HG03521 (cell line): Measurements from ENCODE around the gene TYW5.

Experiments
- ATAC-seq: cut with Tn5 transposase; IDR thresholded peaks from one replicate; pipeline ENCODE4 v1.9.1; 2021; ENCODE audit warnings: mild to moderate bottlenecking, moderate library complexity; ENCODE audit not compliant: unreplicated experiment

Gene TYW5

GRCh38 chr2:199975273-199975895 lies 20.1 kb upstream of the TYW5 start:
- no peak for ATAC-seq

- ATAC-seq: no peak
Measured at GRCh38 chr2:199973703-199974102, 18.4 kb upstream of the TYW5 start.

GRCh38 chr2:199972088-199972626 lies 16.9 kb upstream of the TYW5 start:
- ATAC-seq: no peak

- ATAC-seq: no peak
Measured at GRCh38 chr2:199968126-199968525, 12.8 kb upstream of the TYW5 start.

- no peak for ATAC-seq
Measured at GRCh38 chr2:199966976-199967375, 11.7 kb upstream of the TYW5 start.

GRCh38 chr2:199966405-199966804 lies 11.1 kb upstream of the TYW5 start:
- ATAC-seq: no peak

GRCh38 chr2:199962203-199962602 lies 6.9 kb upstream of the TYW5 start:
- ATAC-seq: peak; percentile 41

- no peak for ATAC-seq
Measured at GRCh38 chr2:199958014-199958413, 2.7 kb upstream of the TYW5 start.

GRCh38 chr2:199956062-199956380 lies 730 bp upstream of the TYW5 start:
- no peak for ATAC-seq

- ATAC-seq: peak; percentile 33
Measured at GRCh38 chr2:199955007-199955338, 318 bp downstream of the TYW5 start.

GRCh38 chr2:199951023-199951422 lies 4.3 kb downstream of the TYW5 start:
- ATAC-seq: no peak

- no peak for ATAC-seq
Measured at GRCh38 chr2:199950396-199950795, 4.9 kb downstream of the TYW5 start.

- no peak for ATAC-seq
Measured at GRCh38 chr2:199946836-199947235, 8.5 kb downstream of the TYW5 start.

- ATAC-seq: no peak
Measured at GRCh38 chr2:199946196-199946595, 9.1 kb downstream of the TYW5 start.

GRCh38 chr2:199943373-199943772 lies 11.9 kb downstream of the TYW5 start:
- ATAC-seq: no peak

- ATAC-seq: peak; percentile 62
Measured at GRCh38 chr2:199940373-199940772, 14.9 kb downstream of the TYW5 start.

- ATAC-seq: no peak
Measured at GRCh38 chr2:199936554-199936953, 18.7 kb downstream of the TYW5 start.

- ATAC-seq: no peak
Measured at GRCh38 chr2:199933466-199933865, 21.8 kb downstream of the TYW5 start.

- ATAC-seq: no peak
Measured at GRCh38 chr2:199932312-199932855, 22.9 kb downstream of the TYW5 start.

- ATAC-seq: no peak
Measured at GRCh38 chr2:199929262-199929661, 26.0 kb downstream of the TYW5 start.

GRCh38 chr2:199928626-199929025 lies 26.7 kb downstream of the TYW5 start:
- ATAC-seq: no peak

GRCh38 chr2:199928226-199928625 lies 27.1 kb downstream of the TYW5 start:
- no peak for ATAC-seq

- ATAC-seq: no peak
Measured at GRCh38 chr2:199926806-199927205, 28.5 kb downstream of the TYW5 start.
